Measurements from ENCODE around the gene TNNI2.

- TF ChIP-seq YY1 (IDR thresholded peaks at IDR 0.05; ENCODE audit: low read depth), result no peak
- no peak for TF ChIP-seq POLR2AphosphoS5 (IDR thresholded peaks at IDR 0.05; ENCODE audit: low read depth, low read length)
Measured at GRCh38 chr11:1866226-1866625, 27.4 kb downstream of the TNNI2 start.

Data from SK-N-SH (cell line).